Osteocyte (in vitro differentiated cells): ENCODE results near the gene PTPN9. TPM values are rescaled to one million over a fixed set of nuclear protein-coding genes. Genes with fewer than 3 reads are reported as not detected.
"Not testable (repeated sequence)": the region's sequence is repeated elsewhere in the genome, so short reads cannot be mapped to it uniquely, and the experiment has no call there.

Source experiments
- DNase-seq: peaks from one replicate; pipeline ENCODE4 v3.0.0; 2021; ENCODE audit warnings: mixed read lengths; ENCODE audit not compliant: unreplicated experiment; ENCODE audit errors: extremely low spot score
- H3K27ac Mint-ChIP-seq: one replicate; pipeline ENCODE4 v1.8.0; 2021; ENCODE audit warnings: mild to moderate bottlenecking, mixed read lengths; ENCODE audit not compliant: unreplicated experiment
- H3K27me3 Mint-ChIP-seq: one replicate; pipeline ENCODE4 v1.8.0; 2021; ENCODE audit warnings: mixed read lengths; ENCODE audit not compliant: unreplicated experiment
- H3K36me3 Mint-ChIP-seq: one replicate; pipeline ENCODE4 v1.8.0; 2021; ENCODE audit warnings: mixed read lengths; ENCODE audit not compliant: unreplicated experiment
- H3K4me1 Mint-ChIP-seq: one replicate; pipeline ENCODE4 v1.8.0; 2021; ENCODE audit warnings: mixed read lengths; ENCODE audit not compliant: unreplicated experiment
- H3K4me3 Mint-ChIP-seq: one replicate; pipeline ENCODE4 v1.8.0; 2021; ENCODE audit warnings: mild to moderate bottlenecking, moderate library complexity, mixed read lengths; ENCODE audit not compliant: unreplicated experiment
- H3K9me3 Mint-ChIP-seq: one replicate; pipeline ENCODE4 v1.8.0; 2021; ENCODE audit warnings: mixed read lengths; ENCODE audit not compliant: unreplicated experiment
- CTCF ChIP-seq: fragments of 200-600 bp; sonication (generic); IDR thresholded peaks from 2 replicates; pipeline ENCODE4 v1.5.0; 2021; ENCODE audit warnings: antibody characterized with exemption, mild to moderate bottlenecking, moderate library complexity
- total RNA-seq: library from RNA; stranded (reverse); gene quantifications from 2 replicates; pipeline ENCODE4 v1.2.1, GENCODE V29; 2021

The PTPN9 gene
- total RNA-seq, 1 donor from 2014 or later, result 53.4 TPM

- no peaks in the 10 kb centered on the region for H3K9me3 Mint-ChIP-seq
- H3K27me3 Mint-ChIP-seq, result no peaks in the 10 kb centered on the region
- H3K36me3 Mint-ChIP-seq, result peaks cover 8% of the 10 kb centered on the region
- TF ChIP-seq CTCF, result no peak
- no peak for DNase-seq
- no peak overlapping the region for H3K4me3 Mint-ChIP-seq
- H3K27ac Mint-ChIP-seq, result no peak overlapping the region
- peaks cover 14% of the 10 kb centered on the region for H3K4me1 Mint-ChIP-seq
These were observed 13.8 kb downstream of the PTPN9 start for GRCh38 chr15:75565062-75565970.

GRCh38 chr15:75561888-75562287 lies 17.2 kb downstream of the PTPN9 start:
- no peaks in the 10 kb centered on the region for H3K9me3 Mint-ChIP-seq
- no peak overlapping the region for H3K4me3 Mint-ChIP-seq
- no peak for TF ChIP-seq CTCF
- H3K4me1 Mint-ChIP-seq, result peaks cover 14% of the 10 kb centered on the region
- no peaks in the 10 kb centered on the region for H3K27me3 Mint-ChIP-seq
- peaks cover 5% of the 10 kb centered on the region for H3K36me3 Mint-ChIP-seq
- no peak overlapping the region for H3K27ac Mint-ChIP-seq
- no peak for DNase-seq

- peaks cover 16% of the 10 kb centered on the region for H3K4me1 Mint-ChIP-seq
- not testable (repeated sequence) for H3K27me3 Mint-ChIP-seq, H3K27ac Mint-ChIP-seq, DNase-seq, H3K4me3 Mint-ChIP-seq, H3K36me3 Mint-ChIP-seq, H3K9me3 Mint-ChIP-seq
These were observed 19.8 kb downstream of the PTPN9 start for GRCh38 chr15:75559360-75559759.

- not testable (repeated sequence) for H3K4me3 Mint-ChIP-seq, H3K27me3 Mint-ChIP-seq, H3K36me3 Mint-ChIP-seq, H3K9me3 Mint-ChIP-seq, DNase-seq, H3K27ac Mint-ChIP-seq
- peaks cover 18% of the 10 kb centered on the region for H3K4me1 Mint-ChIP-seq
These were observed 20.2 kb downstream of the PTPN9 start for GRCh38 chr15:75558955-75559354.

GRCh38 chr15:75554717-75555116 lies 24.4 kb downstream of the PTPN9 start:
- no peak overlapping the region for H3K4me3 Mint-ChIP-seq
- peak overlapping the region; percentile 19 for H3K27ac Mint-ChIP-seq
- H3K27me3 Mint-ChIP-seq, result no peaks in the 10 kb centered on the region
- TF ChIP-seq CTCF, result no peak
- H3K4me1 Mint-ChIP-seq, result peaks cover 23% of the 10 kb centered on the region
- no peaks in the 10 kb centered on the region for H3K36me3 Mint-ChIP-seq
- no peaks in the 10 kb centered on the region for H3K9me3 Mint-ChIP-seq
- DNase-seq, result no peak

- H3K27me3 Mint-ChIP-seq, result no peaks in the 10 kb centered on the region
- no peak overlapping the region for H3K4me3 Mint-ChIP-seq
- peaks cover 19% of the 10 kb centered on the region for H3K4me1 Mint-ChIP-seq
- no peaks in the 10 kb centered on the region for H3K36me3 Mint-ChIP-seq
- H3K27ac Mint-ChIP-seq, result no peak overlapping the region
- DNase-seq, result no peak
- TF ChIP-seq CTCF, result no peak
- H3K9me3 Mint-ChIP-seq, result no peaks in the 10 kb centered on the region
These were observed 25.5 kb downstream of the PTPN9 start for GRCh38 chr15:75553659-75554058.
